ENCODE data around the gene MED15. TPM values are rescaled to one million over a fixed set of nuclear protein-coding genes. Genes with fewer than 3 reads are reported as not detected.
"Not testable (repeated sequence)": the region's sequence is repeated elsewhere in the genome, so short reads cannot be mapped to it uniquely, and the experiment has no call there.

The MED15 gene
- total and polyA plus RNA-seq, 2 of the 8 experiments (the other 6 are each of a cell fraction or from before 2014, with no cell fraction given), result 28.3 to 57.1 TPM

GRCh38 chr22:20504293-20504922 lies 3.0 kb upstream of the MED15 start:
- POLR2A ChIA-PET (ENCODE audit: partially characterized antibody), result interaction anchor here (0.8 kb wide), 1 partner anchor 14 kb away, joined by 3 read pairs; no protein-coding TSS in a partner anchor
- 76% methylated on average over 5 of the region's 5 CpGs; no CpG with 5 or more reads in 1 of the 2 experiments for WGBS, 2 experiments (ENCODE audit: extremely low coverage in 1 of 2, insufficient coverage in 1 of 2, insufficient read length in 1 of 2, insufficient replicate concordance in 2 of 2, low coverage in 1 of 2, low lambda C conversion rate in 2 of 2, missing lambda C conversion rate in 1 of 2)
- H3K23ac ChIP-seq (ENCODE audit: insufficient read length); H4K5ac ChIP-seq (ENCODE audit: insufficient read length, low read depth, low read length); H3K79me1 ChIP-seq (ENCODE audit: low read depth, low read length); H4K91ac ChIP-seq (replicated peaks; ENCODE audit: insufficient read length, low read length); H3K9ac ChIP-seq (replicated peaks in 1 of 4; ENCODE audit: extremely low read depth in 1 of 4, low read depth in 3 of 4, low read length in 3 of 4); H3K4me2 ChIP-seq (ENCODE audit: insufficient read depth in 1 of 2, low read depth in 2 of 2, low read length in 2 of 2); H2BK12ac ChIP-seq (ENCODE audit: low read depth, low read length); H4K20me1 ChIP-seq (replicated peaks in 1 of 2; ENCODE audit: control insufficient read depth in 1 of 2, insufficient read depth in 2 of 2, low read length in 2 of 2); H3K56ac ChIP-seq (replicated peaks; ENCODE audit: insufficient read length, low read depth, low read length); H3K4me3 ChIP-seq (ENCODE audit: extremely low read depth in 1 of 4, insufficient read depth in 2 of 4, low read depth in 3 of 4, low read length in 4 of 4); DNase-seq (ENCODE audit: low read depth in 1 of 2, low spot score in 2 of 2); H3K27ac ChIP-seq (ENCODE audit: low read depth, low read length); H3K4me1 ChIP-seq (replicated peaks in 1 of 4; ENCODE audit: control insufficient read depth in 3 of 4, insufficient read depth in 4 of 4, low read length in 3 of 4); H3K27me3 ChIP-seq (replicated peaks in 1 of 4; ENCODE audit: control insufficient read depth in 3 of 4, extremely low read depth in 1 of 4, insufficient read depth in 3 of 4, low read length in 3 of 4); H3K23me2 ChIP-seq (ENCODE audit: low read depth, low read length); H2BK120ac ChIP-seq (replicated peaks; ENCODE audit: low read depth, low read length); H3K18ac ChIP-seq (ENCODE audit: extremely low read depth, low read length); H2BK5ac ChIP-seq (ENCODE audit: low read depth, low read length); CTCF ChIA-PET (ENCODE audit: partially characterized antibody); H2BK15ac ChIP-seq (ENCODE audit: low read length); H3K9me3 ChIP-seq (ENCODE audit: insufficient read depth in 2 of 2, low read depth in 1 of 2, low read length in 1 of 2); H3K36me3 ChIP-seq (ENCODE audit: control insufficient read depth in 2 of 4, insufficient read depth in 4 of 4, low read length in 3 of 4); H3K4ac ChIP-seq (replicated peaks; ENCODE audit: insufficient read length, low read depth, low read length); H2AK5ac ChIP-seq (ENCODE audit: low read depth, low read length); H3K14ac ChIP-seq (ENCODE audit: insufficient read length); FAIRE-seq; H2BK20ac ChIP-seq (ENCODE audit: low read length); H2AFZ ChIP-seq (ENCODE audit: low read length); H4K8ac ChIP-seq (ENCODE audit: extremely low read depth, insufficient read depth, low read length): not testable (repeated sequence)
- peaks cover 4 to 17% of the 10 kb centered on the region in 2 experiments for H3K79me2 ChIP-seq (ENCODE audit: control insufficient read depth in 1 of 2, insufficient read depth in 2 of 2, low read length in 2 of 2)

Data from H1 (cell line).